ENCODE results near the gene HAUS5. TPM values are rescaled to one million over a fixed set of nuclear protein-coding genes. Genes with fewer than 3 reads are reported as not detected.

HAUS5 gene
- total RNA-seq, 2 donors from 2014 or later, result 7.9 to 8.3 TPM

DNA sequence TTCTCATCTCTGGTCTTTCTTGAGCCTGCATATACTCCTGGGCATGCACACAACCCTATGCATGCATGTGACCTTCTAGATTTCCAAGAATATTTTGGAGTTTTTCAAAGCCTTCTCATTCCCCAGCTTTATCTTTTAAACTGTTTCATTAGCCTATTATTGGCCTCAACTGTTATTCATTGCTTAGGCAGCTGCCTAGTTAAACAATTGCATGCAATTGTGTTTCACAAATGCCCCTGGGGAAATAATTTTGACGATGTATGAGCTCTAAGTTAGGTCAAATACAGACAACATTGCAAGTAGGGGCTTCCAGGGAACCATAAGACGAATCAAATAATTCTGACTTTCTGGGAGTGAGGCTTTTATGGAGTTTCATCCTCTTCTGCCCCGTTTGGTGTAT is 51.4 kb downstream of the HAUS5 start:
- intact Hi-C loops (cut with DNase I), result no loop called here
- DNase-seq (ENCODE audit: low spot score), result no peak

- no peak for DNase-seq (ENCODE audit: low spot score)
- intact Hi-C loops (cut with DNase I), result no loop called here
Observed at GRCh38 chr19:35665157-35665556, 52.6 kb downstream of the HAUS5 start.

DNA sequence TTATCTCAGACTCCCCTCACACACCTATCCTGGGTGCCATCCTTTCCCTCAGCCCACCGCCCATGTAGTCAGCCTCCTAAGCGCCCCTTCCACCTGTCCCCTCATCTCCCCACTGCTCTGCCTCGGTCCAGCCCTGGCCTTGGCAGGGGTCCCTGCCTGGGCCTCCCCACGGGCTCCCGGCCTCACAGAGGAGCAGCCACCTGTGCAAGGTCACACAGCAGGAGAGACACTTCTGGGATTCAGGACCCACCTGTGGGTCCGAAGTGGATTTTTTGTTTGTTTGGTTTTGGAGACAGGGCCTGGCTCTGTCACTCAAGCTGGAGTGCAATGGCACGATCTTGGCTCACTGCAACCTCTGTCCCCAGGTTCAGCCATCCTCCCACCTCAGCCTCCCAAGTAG is 53.1 kb downstream of the HAUS5 start:
- DNase-seq (ENCODE audit: low spot score), result no peak
- intact Hi-C loops (cut with DNase I), result no loop called here

DNA sequence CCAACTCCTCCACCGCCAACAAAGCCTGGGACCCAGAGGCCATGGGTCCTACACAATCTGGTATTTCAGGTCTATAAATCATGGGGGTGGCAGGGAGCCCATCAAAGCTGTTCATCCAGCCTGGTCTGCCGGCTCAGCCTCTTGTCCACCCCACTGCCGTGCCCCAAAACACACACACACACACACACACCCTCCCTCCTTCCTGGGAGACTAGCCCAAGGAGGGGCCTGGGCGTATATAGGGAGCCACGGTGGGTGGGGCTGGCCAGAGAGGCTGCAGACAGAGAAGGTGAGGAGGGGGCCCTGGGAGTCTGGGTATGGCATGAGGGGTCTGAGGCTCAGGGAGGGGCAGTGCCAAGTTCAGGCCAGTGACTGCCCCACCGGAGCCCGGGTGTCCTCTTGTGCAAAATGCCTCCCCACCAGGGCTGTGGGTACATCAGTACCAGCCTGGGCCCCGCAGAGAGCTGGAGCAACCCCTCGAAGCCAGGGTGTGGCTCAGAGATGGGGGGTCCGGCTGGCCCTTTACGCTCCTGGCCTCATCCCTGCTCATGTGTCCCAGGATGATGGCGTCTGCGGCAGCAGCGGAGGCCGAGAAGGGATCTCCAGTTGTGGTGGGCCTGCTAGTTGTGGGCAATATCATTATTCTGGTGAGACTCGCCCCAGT is 53.8 kb downstream of the HAUS5 start, which contains the start of gene UPK1A:
TSS of gene UPK1A (plus strand) at position 267 of the 663 bp plus-strand sequence. CDS start at position 563, 296 bp downstream.
- DNase-seq (ENCODE audit: low spot score), result no peak
- intact Hi-C loops (cut with DNase I), result no loop called here

GRCh38 chr19:35669566-35669965 is 57.0 kb downstream of the HAUS5 start:
- intact Hi-C loops (cut with DNase I), result no loop called here
- DNase-seq (ENCODE audit: low spot score), result no peak

DNA sequence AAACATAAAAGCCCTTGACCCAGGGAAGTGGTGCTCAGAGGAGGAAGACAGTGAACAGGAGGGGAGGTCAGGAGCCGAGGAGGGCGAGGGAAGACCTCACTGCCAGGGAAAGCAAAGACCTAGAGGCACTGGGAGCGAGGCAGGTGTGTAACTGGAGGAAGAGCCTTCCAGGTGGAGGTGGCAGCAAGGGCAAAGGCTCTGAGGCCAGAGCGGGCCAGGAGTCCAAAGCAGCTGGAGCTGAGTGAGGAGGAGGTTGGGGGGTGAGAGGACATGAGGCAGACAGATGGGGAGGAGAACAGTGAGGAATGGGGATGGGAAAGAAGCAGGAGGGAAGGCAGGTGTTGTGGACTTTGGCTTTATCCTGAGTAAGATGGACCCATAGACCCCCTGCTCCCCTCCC is 57.4 kb downstream of the HAUS5 start:
- no peak for DNase-seq (ENCODE audit: low spot score)
- intact Hi-C loops (cut with DNase I), result no loop called here

- no peak for DNase-seq (ENCODE audit: low spot score)
- intact Hi-C loops (cut with DNase I), result no loop called here
Observed at GRCh38 chr19:35670686-35671085, 58.2 kb downstream of the HAUS5 start.

GRCh38 chr19:35671818-35672217 is 59.3 kb downstream of the HAUS5 start:
- intact Hi-C loops (cut with DNase I), result no loop called here
- DNase-seq (ENCODE audit: low spot score), result no peak

GRCh38 chr19:35673121-35673804 is 60.7 kb downstream of the HAUS5 start:
- no peak for DNase-seq (ENCODE audit: low spot score)
- intact Hi-C loops (cut with DNase I), result no loop called here

Other genes starting within 250 kb of the HAUS5 start
- under 1 TPM in 1 of 2 donors, not detected in 1; 0.28 TPM for gene GPR42, start 241.7 kb upstream of the HAUS5 start, total RNA-seq
- 1 to 10 TPM in 1 of 2 donors, under 1 TPM in 1; 0.95 to 1.8 TPM for gene FFAR2, start 164.5 kb upstream of the HAUS5 start, total RNA-seq
- gene KRTDAP, start 122.3 kb upstream of the HAUS5 start, total RNA-seq, result not detected
- 1 to 10 TPM; 2.1 to 2.2 TPM for gene DMKN, start 99.1 kb upstream of the HAUS5 start, total RNA-seq
- gene SBSN, start 84.4 kb upstream of the HAUS5 start, total RNA-seq, result not detected
- not detected for gene GAPDHS, start 79.3 kb upstream of the HAUS5 start, total RNA-seq
- 10 to 100 TPM; 52.4 to 61.1 TPM for gene TMEM147, start 67.1 kb upstream of the HAUS5 start, total RNA-seq
- not detected for gene ATP4A, start 49.1 kb upstream of the HAUS5 start, total RNA-seq
- not detected for gene PMIS2, start 26.6 kb upstream of the HAUS5 start, total RNA-seq
- gene RBM42, start 16.3 kb downstream of the HAUS5 start, total RNA-seq, result 10 to 100 TPM; 61.1 to 61.3 TPM
- gene ETV2, start 29.0 kb downstream of the HAUS5 start, total RNA-seq, result under 1 TPM; 0.74 to 0.81 TPM
- gene COX6B1, start 35.6 kb downstream of the HAUS5 start, total RNA-seq, result 100 to 1,000 TPM; 228 to 290 TPM
- under 1 TPM in 1 of 2 donors, not detected in 1; 0.19 TPM for gene UPK1A, start 53.8 kb downstream of the HAUS5 start, total RNA-seq
- gene ZBTB32, start 91.8 kb downstream of the HAUS5 start, total RNA-seq, result not detected
- gene KMT2B, start 105.3 kb downstream of the HAUS5 start, total RNA-seq, result 10 to 100 TPM; 23.1 to 23.5 TPM
- gene IGFLR1, start 129.7 kb downstream of the HAUS5 start, total RNA-seq, result 1 to 10 TPM; 4.3 to 9.3 TPM
- 10 to 100 TPM; 13.8 to 18.7 TPM for gene U2AF1L4, start 132.7 kb downstream of the HAUS5 start, total RNA-seq
- gene PSENEN, start 132.9 kb downstream of the HAUS5 start, total RNA-seq, result 10 to 100 TPM; 33.6 to 37.3 TPM
- 1 to 10 TPM; 8.3 to 9.4 TPM for gene LIN37, start 135.8 kb downstream of the HAUS5 start, total RNA-seq
- 100 to 1,000 TPM; 290 to 412 TPM for gene HSPB6, start 144.3 kb downstream of the HAUS5 start, total RNA-seq
- 10 to 100 TPM; 18.4 to 19.3 TPM for gene PROSER3, start 145.4 kb downstream of the HAUS5 start, total RNA-seq
- 1 to 10 TPM; 6.2 to 9.6 TPM for gene ARHGAP33, start 162.8 kb downstream of the HAUS5 start, total RNA-seq
- not detected for gene PRODH2, start 200.1 kb downstream of the HAUS5 start, total RNA-seq
- gene NPHS1, start 239.8 kb downstream of the HAUS5 start, total RNA-seq, result not detected
- not detected for gene KIRREL2, start 244.2 kb downstream of the HAUS5 start, total RNA-seq